D341Med (cell line): Measurements from ENCODE around the gene ACMSD.

Experiments used
- DNase-seq: peaks from one replicate; pipeline ENCODE4 v3.0.0; 2012; ENCODE audit warnings: low spot score

The ACMSD gene

DNA sequence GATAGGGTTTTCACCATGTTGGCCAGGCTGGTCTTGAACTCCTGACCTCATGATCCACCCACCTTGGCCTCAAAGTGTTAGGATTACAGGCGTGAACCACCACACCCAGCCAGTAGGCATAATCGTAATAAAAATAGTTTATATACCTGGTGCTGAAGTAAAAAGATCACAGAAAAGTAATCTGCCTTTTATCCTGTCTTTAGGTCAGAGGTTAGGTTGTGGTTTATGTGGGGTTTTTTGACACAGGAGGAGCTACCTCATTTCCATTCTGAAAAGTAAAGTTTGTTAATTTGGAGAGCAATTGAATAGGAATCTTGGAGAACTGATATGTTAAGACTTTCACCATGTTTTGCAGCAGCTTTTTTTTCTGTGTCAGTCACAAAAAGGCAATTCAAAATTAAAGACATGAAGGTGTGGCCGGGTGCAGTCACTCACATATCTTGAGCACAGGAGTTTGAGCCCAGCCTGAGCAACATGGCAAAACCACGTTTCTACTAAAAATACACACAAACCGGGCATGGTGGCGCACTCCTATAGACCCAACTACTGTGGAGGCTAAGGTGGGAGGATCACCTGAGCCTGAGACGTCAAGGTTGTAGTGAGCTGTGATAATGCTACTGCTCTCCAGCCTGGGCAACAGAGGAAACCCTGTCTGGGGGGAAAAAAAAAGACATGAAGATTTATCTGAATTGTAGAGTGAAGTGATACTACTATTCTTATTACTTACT, 111.7 kb downstream of the ACMSD start:
- DNase-seq, result no peak

DNA sequence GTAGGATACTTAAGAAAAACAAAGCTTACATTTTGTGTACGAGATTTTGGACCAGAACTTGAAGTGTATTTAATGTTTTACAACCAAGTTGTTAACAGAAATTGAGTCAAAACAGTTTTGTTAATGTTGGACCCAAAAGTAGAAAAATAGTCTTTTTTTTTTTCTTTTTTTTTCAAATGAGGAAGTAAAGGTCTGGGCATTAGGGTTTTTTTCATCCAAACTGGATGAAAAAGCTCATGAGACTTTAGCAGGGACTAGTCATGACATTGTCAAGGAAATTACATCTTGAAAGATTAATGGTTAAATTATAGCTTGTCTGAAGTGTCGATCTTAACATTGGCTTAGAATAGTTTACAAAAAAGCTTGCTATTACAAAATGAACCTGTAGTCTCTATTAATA, 112.5 kb downstream of the ACMSD start:
- no peak for DNase-seq
